ENCODE results near the gene SLC27A3. TPM values are rescaled to one million over a fixed set of nuclear protein-coding genes. Genes with fewer than 3 reads are reported as not detected.

The SLC27A3 gene
- total and polyA plus RNA-seq, 10 of the 15 experiments (the other 5 are each of a cell fraction or from before 2014, with no cell fraction given) = 2.6 to 18.1 (median 8.3) TPM

- TF ChIP-seq YY1 (IDR thresholded peaks at IDR 0.05; ENCODE audit: low read depth, low read length) (peak; percentile 81), NFYB (IDR thresholded peaks at IDR 0.05; ENCODE audit: insufficient read depth, low read depth, low read length) (no peak), LARP7 (IDR thresholded peaks at IDR 0.05) (peak; percentile 51; the same call in 1 of the 2 replicates), ASH2L (IDR thresholded peaks at IDR 0.05; ENCODE audit: borderline replicate concordance, low read depth) (no peak), ZNF24 (IDR thresholded peaks at IDR 0.05) (no peak), KDM1A (IDR thresholded peaks at IDR 0.05; ENCODE audit: borderline replicate concordance) (no peak), IRF4 (IDR thresholded peaks at IDR 0.05; ENCODE audit: low read depth, low read length) (peak; percentile 59; the same call in 1 of the 2 replicates), TCF3 (IDR thresholded peaks at IDR 0.05; ENCODE audit: borderline replicate concordance, insufficient read depth, low read depth, low read length) (no peak), ZNF687 (IDR thresholded peaks at IDR 0.05) (no peak), BHLHE40 (IDR thresholded peaks at IDR 0.05; ENCODE audit: borderline replicate concordance in 1 of 2, low read depth in 2 of 2, low read length in 1 of 2) (peak; percentile 96), ETV6 (conservative IDR thresholded peaks at IDR 0.05 in 1 of 2, IDR thresholded peaks at IDR 0.05 in 1 of 2; ENCODE audit: borderline replicate concordance in 1 of 2, low read depth in 1 of 2) (no peak), CTCF (IDR thresholded peaks at IDR 0.05 in 2 of 3, conservative IDR thresholded peaks at IDR 0.05 in 1 of 3; ENCODE audit: control insufficient read depth in 2 of 3, extremely low read depth in 1 of 3, insufficient read depth in 1 of 3, low read depth in 3 of 3, low read length in 3 of 3) (peak; percentile 97 to 99 (median 99); a peak in 5 of 6 replicates)
- TF ChIP-seq, protein P1, sequence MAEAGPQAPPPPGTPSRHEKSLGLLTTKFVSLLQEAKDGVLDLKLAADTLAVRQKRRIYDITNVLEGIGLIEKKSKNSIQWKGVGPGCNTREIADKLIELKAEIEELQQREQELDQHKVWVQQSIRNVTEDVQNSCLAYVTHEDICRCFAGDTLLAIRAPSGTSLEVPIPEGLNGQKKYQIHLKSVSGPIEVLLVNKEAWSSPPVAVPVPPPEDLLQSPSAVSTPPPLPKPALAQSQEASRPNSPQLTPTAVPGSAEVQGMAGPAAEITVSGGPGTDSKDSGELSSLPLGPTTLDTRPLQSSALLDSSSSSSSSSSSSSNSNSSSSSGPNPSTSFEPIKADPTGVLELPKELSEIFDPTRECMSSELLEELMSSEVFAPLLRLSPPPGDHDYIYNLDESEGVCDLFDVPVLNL (IDR thresholded peaks at IDR 0.05; ENCODE audit: low read depth, low read length) = no peak
- TF ChIP-seq, protein P2, sequence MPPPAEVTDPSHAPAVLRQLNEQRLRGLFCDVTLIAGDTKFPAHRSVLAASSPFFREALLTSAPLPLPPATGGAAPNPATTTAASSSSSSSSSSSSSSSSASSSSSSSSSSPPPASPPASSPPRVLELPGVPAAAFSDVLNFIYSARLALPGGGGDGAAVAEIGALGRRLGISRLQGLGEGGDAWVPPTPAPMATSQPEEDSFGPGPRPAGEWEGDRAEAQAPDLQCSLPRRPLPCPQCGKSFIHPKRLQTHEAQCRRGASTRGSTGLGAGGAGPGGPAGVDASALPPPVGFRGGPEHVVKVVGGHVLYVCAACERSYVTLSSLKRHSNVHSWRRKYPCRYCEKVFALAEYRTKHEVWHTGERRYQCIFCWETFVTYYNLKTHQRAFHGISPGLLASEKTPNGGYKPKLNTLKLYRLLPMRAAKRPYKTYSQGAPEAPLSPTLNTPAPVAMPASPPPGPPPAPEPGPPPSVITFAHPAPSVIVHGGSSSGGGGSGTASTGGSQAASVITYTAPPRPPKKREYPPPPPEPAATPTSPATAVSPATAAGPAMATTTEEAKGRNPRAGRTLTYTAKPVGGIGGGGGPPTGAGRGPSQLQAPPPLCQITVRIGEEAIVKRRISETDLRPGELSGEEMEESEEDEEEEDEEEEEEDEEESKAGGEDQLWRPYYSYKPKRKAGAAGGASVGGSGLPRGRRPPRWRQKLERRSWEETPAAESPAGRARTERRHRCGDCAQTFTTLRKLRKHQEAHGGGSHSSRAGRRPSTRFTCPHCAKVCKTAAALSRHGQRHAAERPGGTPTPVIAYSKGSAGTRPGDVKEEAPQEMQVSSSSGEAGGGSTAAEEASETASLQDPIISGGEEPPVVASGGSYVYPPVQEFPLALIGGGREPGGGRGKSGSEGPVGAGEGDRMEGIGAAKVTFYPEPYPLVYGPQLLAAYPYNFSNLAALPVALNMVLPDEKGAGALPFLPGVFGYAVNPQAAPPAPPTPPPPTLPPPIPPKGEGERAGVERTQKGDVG (CRISPR knock-in tag; IDR thresholded peaks at IDR 0.05) = no peak
- TF ChIP-seq, protein P3, sequence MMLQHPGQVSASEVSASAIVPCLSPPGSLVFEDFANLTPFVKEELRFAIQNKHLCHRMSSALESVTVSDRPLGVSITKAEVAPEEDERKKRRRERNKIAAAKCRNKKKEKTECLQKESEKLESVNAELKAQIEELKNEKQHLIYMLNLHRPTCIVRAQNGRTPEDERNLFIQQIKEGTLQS (IDR thresholded peaks at IDR 0.05; ENCODE audit: borderline replicate concordance, extremely low read depth, low read depth, low read length) = no peak
- TF ChIP-seq, protein P4, sequence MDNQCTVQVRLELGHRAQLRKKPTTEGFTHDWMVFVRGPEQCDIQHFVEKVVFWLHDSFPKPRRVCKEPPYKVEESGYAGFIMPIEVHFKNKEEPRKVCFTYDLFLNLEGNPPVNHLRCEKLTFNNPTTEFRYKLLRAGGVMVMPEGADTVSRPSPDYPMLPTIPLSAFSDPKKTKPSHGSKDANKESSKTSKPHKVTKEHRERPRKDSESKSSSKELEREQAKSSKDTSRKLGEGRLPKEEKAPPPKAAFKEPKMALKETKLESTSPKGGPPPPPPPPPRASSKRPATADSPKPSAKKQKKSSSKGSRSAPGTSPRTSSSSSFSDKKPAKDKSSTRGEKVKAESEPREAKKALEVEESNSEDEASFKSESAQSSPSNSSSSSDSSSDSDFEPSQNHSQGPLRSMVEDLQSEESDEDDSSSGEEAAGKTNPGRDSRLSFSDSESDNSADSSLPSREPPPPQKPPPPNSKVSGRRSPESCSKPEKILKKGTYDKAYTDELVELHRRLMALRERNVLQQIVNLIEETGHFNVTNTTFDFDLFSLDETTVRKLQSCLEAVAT (IDR thresholded peaks at IDR 0.05) = peak; percentile 46; the same call in 1 of the 2 replicates
Measured at GRCh38 chr1:153749408-153750005, 25.7 kb upstream of the SLC27A3 start (continued).

All from GM12878 (cell line).